Cerebellar nuclear complex (tissue), 1 donor: Measurements from ENCODE around the gene L3MBTL4.

Source experiments
- DNase-seq, 2 experiments: peaks; one replicate each; lab custom pipeline; 2025; lab: John Stamatoyannopoulos, UW

Gene L3MBTL4

GRCh38 chr18:6251084-6251483 is 163.6 kb downstream of the L3MBTL4 start:
- no peak for DNase-seq

GRCh38 chr18:6249788-6250187 is 164.9 kb downstream of the L3MBTL4 start:
- no peak for DNase-seq

- DNase-seq = no peak
Measured at GRCh38 chr18:6249170-6249569, 165.5 kb downstream of the L3MBTL4 start.

GRCh38 chr18:6248017-6248416 is 166.7 kb downstream of the L3MBTL4 start:
- DNase-seq = no peak

- no peak for DNase-seq
Measured at GRCh38 chr18:6242004-6242403, 172.7 kb downstream of the L3MBTL4 start.

- no peak for DNase-seq
Measured at GRCh38 chr18:6239716-6240115, 175.0 kb downstream of the L3MBTL4 start.

GRCh38 chr18:6236258-6236657 is 178.5 kb downstream of the L3MBTL4 start:
- DNase-seq = no peak

- DNase-seq = no peak
Measured at GRCh38 chr18:6222271-6222670, 192.4 kb downstream of the L3MBTL4 start.

- DNase-seq = no peak
Measured at GRCh38 chr18:6221602-6222014, 193.1 kb downstream of the L3MBTL4 start.

GRCh38 chr18:6220129-6220528 is 194.6 kb downstream of the L3MBTL4 start:
- DNase-seq = no peak

- DNase-seq = no peak
Measured at GRCh38 chr18:6219116-6219717, 195.5 kb downstream of the L3MBTL4 start.

- no peak for DNase-seq
Measured at GRCh38 chr18:6215888-6216287, 198.8 kb downstream of the L3MBTL4 start.

GRCh38 chr18:6211174-6211504 is 203.6 kb downstream of the L3MBTL4 start:
- DNase-seq = no peak

GRCh38 chr18:6210349-6211173 is 204.2 kb downstream of the L3MBTL4 start:
- DNase-seq = no peak

- DNase-seq = no peak
Measured at GRCh38 chr18:6207941-6208340, 206.8 kb downstream of the L3MBTL4 start.

GRCh38 chr18:6207116-6207515 is 207.6 kb downstream of the L3MBTL4 start:
- peak in 1 of 2 experiments; percentile 18 for DNase-seq

GRCh38 chr18:6205706-6206105 is 209.0 kb downstream of the L3MBTL4 start:
- DNase-seq = no peak

GRCh38 chr18:6204476-6204875 is 210.2 kb downstream of the L3MBTL4 start:
- DNase-seq = no peak

GRCh38 chr18:6203791-6204190 is 210.9 kb downstream of the L3MBTL4 start:
- DNase-seq = peak; percentile 47 to 64

GRCh38 chr18:6202861-6203260 is 211.8 kb downstream of the L3MBTL4 start:
- DNase-seq = no peak

- no peak for DNase-seq
Measured at GRCh38 chr18:6200204-6200774, 214.4 kb downstream of the L3MBTL4 start.

GRCh38 chr18:6199777-6200176 is 214.9 kb downstream of the L3MBTL4 start:
- DNase-seq = no peak

- DNase-seq = no peak
Measured at GRCh38 chr18:6198585-6198984, 216.1 kb downstream of the L3MBTL4 start.
